Thoracic aorta (tissue), 2 donors: ENCODE data around the gene MDP1. TPM values are rescaled to one million over a fixed set of nuclear protein-coding genes. Genes with fewer than 3 reads are reported as not detected.

Experiments used
- ATAC-seq: fragments of 150-250 bp; one replicate; pipeline ENCODE4 v1.8.0; 2017; ENCODE audit warnings: low read depth; ENCODE audit not compliant: insufficient number of reproducible peaks, low FRiP score
- DNase-seq: peaks from one replicate; pipeline ENCODE4 v3.0.0-alpha.2; 2020; ENCODE audit warnings: low spot score
- H3K27ac ChIP-seq, 2 donors: fragments of 200-600 bp; sonication (generic); 1 replicate in 1 of 2; 2 replicates in 1 of 2; pipeline ENCODE4 v1.5.1; 2016; ENCODE audit warnings: mild to moderate bottlenecking in 2 of 2, moderate library complexity in 2 of 2
- H3K27me3 ChIP-seq: fragments of 200-600 bp; sonication (generic); replicated peaks from 2 replicates; pipeline ENCODE4 v1.6.0; 2016; ENCODE audit warnings: mild to moderate bottlenecking; ENCODE audit not compliant: insufficient read depth
- H3K36me3 ChIP-seq: fragments of 200-600 bp; sonication (generic); one replicate; pipeline ENCODE4 v1.5.1; 2016
- H3K4me1 ChIP-seq, 2 donors: fragments of 200-600 bp; sonication (generic); 1 replicate in 1 of 2; 2 replicates in 1 of 2; pipeline versions ENCODE4 v1.5.1 to v1.6.0; 2016; ENCODE audit warnings: low read depth in 2 of 2, mild to moderate bottlenecking in 1 of 2; ENCODE audit not compliant: control insufficient read depth in 1 of 2
- H3K4me3 ChIP-seq: fragments of 200-600 bp; sonication (generic); 2 replicates; pipeline ENCODE4 v1.5.1; 2016; ENCODE audit warnings: mild to moderate bottlenecking
- H3K9me3 ChIP-seq: fragments of 200-600 bp; sonication (generic); 2 replicates; pipeline ENCODE4 v1.5.1; 2016
- total RNA-seq, 2 donors: library from RNA; depleted of rRNA; stranded (reverse); fragments of >200 nt; gene quantifications; one replicate each; pipeline versions ENCODE4 v1.1.0 to v1.2.3, GENCODE V29; 2016
- TF ChIP-seq, protein P1 (sequence below): fragments of 200-600 bp; sonication (generic); IDR thresholded peaks from one replicate; pipeline ENCODE4 v1.5.1; 2019; ENCODE audit warnings: antibody characterized with exemption

MDP1 gene
- total RNA-seq, 2 donors from 2014 or later: 15.7 to 24.0 TPM

DNA sequence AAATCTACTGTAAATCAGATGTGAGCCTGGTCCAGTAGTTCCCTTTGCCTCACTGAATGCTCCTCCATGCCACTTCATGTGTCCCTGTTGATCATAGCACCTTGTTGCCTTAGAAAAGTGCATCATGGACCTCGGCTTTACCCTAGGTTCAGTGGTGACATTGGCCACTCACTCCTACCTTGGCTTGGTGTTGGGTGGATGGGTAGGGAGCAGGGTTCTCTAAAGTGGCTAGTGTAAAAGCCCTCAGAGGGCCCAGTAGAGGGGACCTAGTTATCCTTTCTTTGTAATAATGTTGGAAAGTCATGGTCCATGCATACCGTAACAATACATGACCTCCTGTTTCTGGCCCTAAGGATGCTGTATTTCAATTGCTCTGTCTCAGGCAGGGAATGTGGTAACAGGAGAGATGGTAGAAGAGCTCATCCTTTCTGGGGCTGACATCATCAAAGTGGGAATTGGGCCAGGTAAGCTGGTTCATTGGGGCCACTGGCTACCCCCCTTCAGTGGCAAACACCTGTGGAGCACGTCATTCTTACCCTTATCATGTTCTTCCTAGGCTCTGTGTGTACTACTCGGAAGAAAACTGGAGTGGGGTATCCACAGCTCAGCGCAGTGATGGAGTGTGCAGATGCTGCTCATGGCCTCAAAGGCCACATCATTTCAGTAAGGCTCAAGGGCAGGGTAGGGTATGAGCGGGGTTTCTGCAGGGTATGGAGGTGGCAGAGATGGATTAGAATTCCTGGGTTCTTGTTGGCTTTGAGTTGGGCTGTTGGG, 21.0 kb upstream of the MDP1 start:
- Histone ChIP-seq H3K27me3 (no peaks in the 10 kb centered on the region), H3K27ac (no peak overlapping the region), H3K36me3 (peaks cover 46% of the 10 kb centered on the region), H3K4me3 (no peak overlapping the region), H3K9me3 (no peaks in the 10 kb centered on the region), H3K4me1 (peaks cover 27 to 54% of the 10 kb centered on the region in 2 donors)
- no peak for ATAC-seq
- no peak for DNase-seq
- TF ChIP-seq, protein P1, sequence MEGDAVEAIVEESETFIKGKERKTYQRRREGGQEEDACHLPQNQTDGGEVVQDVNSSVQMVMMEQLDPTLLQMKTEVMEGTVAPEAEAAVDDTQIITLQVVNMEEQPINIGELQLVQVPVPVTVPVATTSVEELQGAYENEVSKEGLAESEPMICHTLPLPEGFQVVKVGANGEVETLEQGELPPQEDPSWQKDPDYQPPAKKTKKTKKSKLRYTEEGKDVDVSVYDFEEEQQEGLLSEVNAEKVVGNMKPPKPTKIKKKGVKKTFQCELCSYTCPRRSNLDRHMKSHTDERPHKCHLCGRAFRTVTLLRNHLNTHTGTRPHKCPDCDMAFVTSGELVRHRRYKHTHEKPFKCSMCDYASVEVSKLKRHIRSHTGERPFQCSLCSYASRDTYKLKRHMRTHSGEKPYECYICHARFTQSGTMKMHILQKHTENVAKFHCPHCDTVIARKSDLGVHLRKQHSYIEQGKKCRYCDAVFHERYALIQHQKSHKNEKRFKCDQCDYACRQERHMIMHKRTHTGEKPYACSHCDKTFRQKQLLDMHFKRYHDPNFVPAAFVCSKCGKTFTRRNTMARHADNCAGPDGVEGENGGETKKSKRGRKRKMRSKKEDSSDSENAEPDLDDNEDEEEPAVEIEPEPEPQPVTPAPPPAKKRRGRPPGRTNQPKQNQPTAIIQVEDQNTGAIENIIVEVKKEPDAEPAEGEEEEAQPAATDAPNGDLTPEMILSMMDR: no peak

DNA sequence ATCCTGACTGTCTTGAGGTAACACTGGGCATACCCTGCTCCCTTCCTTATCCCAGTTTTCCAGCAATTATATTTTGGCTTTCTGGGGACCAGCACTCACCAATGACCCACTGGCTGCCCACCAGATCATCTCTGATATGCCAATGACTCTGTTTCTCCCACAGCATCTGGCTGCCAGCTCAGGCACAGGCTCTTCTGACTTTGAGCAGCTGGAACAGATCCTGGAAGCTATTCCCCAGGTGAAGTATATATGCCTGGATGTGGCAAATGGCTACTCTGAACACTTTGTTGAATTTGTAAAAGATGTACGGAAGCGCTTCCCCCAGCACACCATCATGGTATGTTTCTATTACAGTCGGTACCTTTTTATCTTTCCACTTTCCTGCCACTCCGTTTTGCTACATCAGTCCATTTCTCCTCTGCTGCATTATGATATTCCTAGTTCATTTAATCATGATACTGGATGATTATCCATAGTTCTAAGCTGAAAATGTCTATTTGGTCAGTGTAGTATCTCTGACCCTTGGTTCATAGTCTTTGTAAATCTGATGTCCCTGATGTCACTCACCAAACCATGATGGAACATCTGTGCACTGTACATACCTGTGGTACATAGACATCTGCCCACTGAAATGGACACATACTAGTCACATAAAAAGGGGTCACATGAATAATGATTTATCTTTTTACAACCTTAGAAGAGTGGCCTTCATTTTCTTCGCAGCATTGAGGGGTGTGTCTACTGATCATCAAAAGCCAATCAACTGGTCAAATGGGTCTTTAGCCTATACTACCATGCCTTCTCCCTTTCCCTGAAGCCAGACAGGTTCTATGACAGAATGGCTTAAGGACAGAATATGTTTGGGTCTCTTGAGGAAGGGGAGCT, 20.2 kb upstream of the MDP1 start:
- no peaks in the 10 kb centered on the region for H3K9me3 ChIP-seq
- H3K4me1 ChIP-seq: peaks cover 25 to 55% of the 10 kb centered on the region in 2 donors
- no peak overlapping the region for H3K4me3 ChIP-seq
- no peak overlapping the region for H3K27ac ChIP-seq
- TF ChIP-seq, protein P1: no peak
- ATAC-seq (no peak), DNase-seq (no peak)
- no peaks in the 10 kb centered on the region for H3K27me3 ChIP-seq
- peaks cover 46% of the 10 kb centered on the region for H3K36me3 ChIP-seq

DNA sequence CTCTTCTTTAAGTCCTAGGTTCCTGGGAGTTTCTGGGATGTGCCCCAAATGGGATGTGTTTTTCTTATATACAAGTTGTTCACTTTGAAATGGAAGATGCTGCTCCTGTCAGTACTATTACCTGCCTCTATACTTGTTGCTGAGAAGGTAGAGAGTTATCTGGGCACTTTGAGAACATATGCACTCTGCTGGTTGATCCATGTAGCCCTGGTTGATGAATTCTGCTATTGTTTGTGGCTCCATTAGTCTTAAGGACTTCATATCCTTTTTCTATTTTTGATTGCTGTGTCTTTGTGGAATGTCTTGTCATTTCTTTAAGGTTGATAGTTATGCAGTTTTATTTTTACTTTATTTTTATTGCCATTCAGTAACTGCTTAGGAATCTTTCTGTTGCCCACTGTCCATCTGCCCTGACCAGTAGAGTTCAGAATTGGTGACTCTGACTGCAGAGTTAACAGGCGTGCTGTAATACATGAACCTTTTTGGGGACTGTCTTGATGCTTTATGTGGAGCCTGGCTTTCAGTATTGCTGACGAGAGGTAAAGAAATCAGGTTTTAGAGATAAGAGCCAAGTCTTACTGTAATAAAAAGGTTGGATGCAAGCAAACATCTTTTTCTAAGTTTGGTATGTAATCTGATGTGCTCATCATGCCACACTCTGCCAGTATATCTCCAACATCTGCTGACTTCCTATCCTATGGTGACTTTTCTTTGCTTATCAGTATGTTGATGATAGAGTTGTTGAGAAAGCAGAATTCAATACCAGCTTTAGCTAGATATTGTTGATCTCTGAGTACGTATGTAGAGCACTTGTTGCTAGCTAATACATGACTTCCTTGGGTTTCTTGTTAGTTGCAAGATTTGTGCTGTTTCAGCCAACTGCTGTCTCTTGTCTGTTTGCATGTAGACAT, 18.5 kb upstream of the MDP1 start:
- Histone ChIP-seq H3K4me1 (peaks cover 12 to 43% of the 10 kb centered on the region in 2 donors), H3K27me3 (no peaks in the 10 kb centered on the region), H3K9me3 (no peaks in the 10 kb centered on the region), H3K27ac (peak overlapping the region in 1 of 2 donors; percentile 81), H3K36me3 (peaks cover 35% of the 10 kb centered on the region), H3K4me3 (no peak overlapping the region)
- ATAC-seq (no peak), DNase-seq (no peak)
- TF ChIP-seq, protein P1: no peak

DNA sequence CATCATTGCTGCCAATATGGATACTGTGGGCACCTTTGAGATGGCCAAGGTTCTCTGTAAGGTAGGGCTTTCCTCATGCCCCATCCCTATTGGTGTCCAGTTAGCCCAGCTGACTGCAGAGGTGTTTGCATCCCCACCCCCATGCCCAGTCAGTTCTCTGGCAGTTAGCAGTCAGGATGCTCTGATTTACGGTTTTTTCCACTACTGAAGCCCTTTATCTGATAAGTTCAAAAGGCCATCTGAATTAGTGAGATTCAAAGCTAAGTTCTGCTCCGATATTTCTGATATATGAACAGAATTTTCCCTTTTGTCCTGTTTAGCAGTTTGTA, 17.6 kb upstream of the MDP1 start:
- H3K9me3 ChIP-seq: no peaks in the 10 kb centered on the region
- H3K27ac ChIP-seq: peak overlapping the region; percentile 81 to 82
- H3K4me1 ChIP-seq: peaks cover 12 to 35% of the 10 kb centered on the region in 2 donors
- no peaks in the 10 kb centered on the region for H3K27me3 ChIP-seq
- ATAC-seq: no peak
- TF ChIP-seq, protein P1: no peak
- H3K36me3 ChIP-seq: peaks cover 26% of the 10 kb centered on the region
- H3K4me3 ChIP-seq: peak overlapping the region; percentile 74
- DNase-seq: no peak
